Endothelial cell of umbilical vein (primary cell): ENCODE results near the gene PRPF19. TPM values are rescaled to one million over a fixed set of nuclear protein-coding genes. Genes with fewer than 3 reads are reported as not detected.

ENCODE experiments used
- BruUV-seq: library from RNA; stranded (reverse); fragments of 400-500 nt; replicated peaks from 2 replicates; lab custom pipeline; 2021; lab: Mats Ljungman, UMichigan
- CTCF ChIA-PET: fragments of 300-600, 350-600 bp; sonication (Branson Sonifier 250); formaldehyde crosslinking; loops from one replicate; lab custom pipeline; 2021; ENCODE audit warnings: antibody characterized with exemption, inconsistent platforms; lab: Charles Lee
- POLR2A ChIA-PET: fragments of 300-600, 350-600 bp; sonication (Branson Sonifier 250); formaldehyde crosslinking; loops from one replicate; lab custom pipeline; 2021; ENCODE audit warnings: antibody characterized with exemption, inconsistent platforms; lab: Charles Lee
- DNase-seq: peaks from one replicate; pipeline ENCODE4 v3.0.0-alpha.2; 2011; ENCODE audit warnings: low read depth, low spot score
- FAIRE-seq: peaks from 2 replicates; lab custom pipeline; 2011; peaks lifted over from hg19 to GRCh38; lab: Jason Lieb, UNC
- H2AFZ ChIP-seq: 2 replicates; pipeline ENCODE4 v1.6.0; 2012; ENCODE audit warnings: low read depth, low read length, control low read depth, inconsistent platforms
- H3K27ac ChIP-seq: 2 replicates; pipeline ENCODE4 v1.5.1; 2011; ENCODE audit warnings: low read depth, mild to moderate bottlenecking, control low read depth, low read length, moderate library complexity; ENCODE audit not compliant: insufficient read depth
- H3K27me3 ChIP-seq, 2 experiments: 2 replicates each; pipeline versions ENCODE4 v1.6.0 to v1.6.1; 2011; ENCODE audit warnings: low read length in 2 of 2, mixed read lengths in 1 of 2; ENCODE audit not compliant: control insufficient read depth in 2 of 2, insufficient read depth in 2 of 2
- H3K36me3 ChIP-seq, 2 experiments: 2 replicates in 1 of 2; 3 replicates in 1 of 2; pipeline ENCODE4 v1.5.1; 2011; ENCODE audit warnings: low read length in 2 of 2, mild to moderate bottlenecking in 1 of 2, moderate library complexity in 1 of 2; ENCODE audit not compliant: control insufficient read depth in 2 of 2, insufficient read depth in 2 of 2; ENCODE audit errors: extremely low read depth in 1 of 2
- H3K4me1 ChIP-seq: 3 replicates; pipeline ENCODE4 v1.5.1; 2011; ENCODE audit warnings: mild to moderate bottlenecking, low read length; ENCODE audit not compliant: control insufficient read depth, insufficient read depth; ENCODE audit errors: extremely low read depth
- H3K4me2 ChIP-seq: 2 replicates; pipeline ENCODE4 v1.6.1; 2011; ENCODE audit warnings: low read length, control low read depth, mixed read lengths; ENCODE audit not compliant: insufficient read depth
- H3K4me3 ChIP-seq, 3 experiments: fragments of 200-600 bp in 1 of 3; sonication (generic), shearing (Covaris generic) in 1 of 3; replicated peaks in 1 of 3; 2 replicates each; pipeline ENCODE4 v1.5.1; 2011 to 2016; ENCODE audit warnings: control low read depth in 3 of 3, low read length in 3 of 3, mild to moderate bottlenecking in 2 of 3, inconsistent platforms in 1 of 3, low read depth in 1 of 3, moderate library complexity in 1 of 3; ENCODE audit not compliant: insufficient read depth in 1 of 3
- H3K79me2 ChIP-seq: 2 replicates; pipeline ENCODE4 v1.6.0; 2012; ENCODE audit warnings: low read length, inconsistent platforms; ENCODE audit not compliant: control insufficient read depth, insufficient read depth
- H3K9ac ChIP-seq: replicated peaks from 2 replicates; pipeline ENCODE3; 2011; ENCODE audit warnings: low read length, control low read depth; ENCODE audit not compliant: insufficient read depth; ENCODE audit errors: extremely low read depth
- H3K9me1 ChIP-seq: replicated peaks from 3 replicates; pipeline ENCODE4 v1.6.0; 2011; ENCODE audit warnings: mild to moderate bottlenecking, low read length; ENCODE audit not compliant: control insufficient read depth, insufficient read depth; ENCODE audit errors: extremely low read depth
- H3K9me3 ChIP-seq: replicated peaks from 2 replicates; pipeline ENCODE4 v1.5.1; 2012; ENCODE audit warnings: low read length, inconsistent platforms; ENCODE audit not compliant: control insufficient read depth, insufficient read depth
- H4K20me1 ChIP-seq: replicated peaks from 2 replicates; pipeline ENCODE3; 2011; ENCODE audit warnings: mild to moderate bottlenecking, low read length; ENCODE audit not compliant: control insufficient read depth, insufficient read depth; ENCODE audit errors: extremely low read depth
- EZH2 ChIP-seq: IDR thresholded peaks from 2 replicates; pipeline ENCODE4 v1.6.1; 2012; ENCODE audit warnings: borderline replicate concordance, low read depth, mild to moderate bottlenecking, moderate library complexity, low read length, inconsistent platforms; ENCODE audit not compliant: severe bottlenecking
- FOS ChIP-seq: IDR thresholded peaks from 2 replicates; pipeline ENCODE4 v1.6.1; 2011; ENCODE audit warnings: mild to moderate bottlenecking, low read length, moderate library complexity, borderline replicate concordance; ENCODE audit not compliant: insufficient read depth
- GATA2 ChIP-seq: IDR thresholded peaks from 2 replicates; pipeline ENCODE4 v1.7.0; 2011; ENCODE audit warnings: low read depth, mild to moderate bottlenecking, moderate library complexity, mixed read lengths, low read length; ENCODE audit not compliant: insufficient read length, insufficient read depth
- JUN ChIP-seq: IDR thresholded peaks from 2 replicates; pipeline ENCODE4 v1.6.1; 2011; ENCODE audit warnings: borderline replicate concordance, low read depth; ENCODE audit not compliant: insufficient read length, insufficient read depth
- MYC ChIP-seq: IDR thresholded peaks from one replicate; pipeline ENCODE4 v1.6.1; 2011; ENCODE audit warnings: mild to moderate bottlenecking, low read depth, low read length
- POLR2A ChIP-seq: IDR thresholded peaks from 2 replicates; pipeline ENCODE4 v1.6.1; 2012; ENCODE audit warnings: low read depth, mild to moderate bottlenecking, control low read depth, low read length
- POLR2AphosphoS5 ChIP-seq: IDR thresholded peaks from 2 replicates; pipeline ENCODE4 v1.6.1; 2012; ENCODE audit warnings: low read depth, mild to moderate bottlenecking, control low read depth, low read length, moderate library complexity; ENCODE audit not compliant: insufficient read depth
- dilution Hi-C: fragments of 300-500 bp; cut with MboI; formaldehyde crosslinking; loops from one replicate; pipeline ENCODE4 v1.15.0; 2019; ENCODE audit warnings: low sequenced_read_pairs; ENCODE audit not compliant: extremely low pct_ligation_motif_present
- intact Hi-C: fragments of 100-400 bp; cut with micrococcal nuclease; formaldehyde crosslinking; loops from one replicate; pipeline ENCODE4 v1.10.0; 2022
- polyA plus RNA-seq, 4 experiments: library from polyadenylated mRNA; depleted of rRNA in 3 of 4; stranded (reverse) in 3 of 4; unstranded in 1 of 4; fragments of >200 nt; gene quantifications; 2 replicates each; pipeline versions ENCODE4 v1.2.1 to v1.2.3, GENCODE V29; 2011 to 2012; ENCODE audit warnings: missing spikeins in 1 of 4
- total RNA-seq: library from RNA; stranded (reverse); gene quantifications from 2 replicates; pipeline ENCODE4 v1.2.3, GENCODE V29; 2021
- TF ChIP-seq, protein P1 (sequence below), 2 donors: IDR thresholded peaks; 1 replicate in 1 of 2; 2 replicates in 1 of 2; pipeline ENCODE4 v1.5.1; 2011; ENCODE audit warnings: low read length in 2 of 2, mild to moderate bottlenecking in 2 of 2, moderate library complexity in 2 of 2, control low read depth in 1 of 2, inconsistent platforms in 1 of 2, low read depth in 1 of 2; ENCODE audit not compliant: insufficient read depth in 1 of 2; ENCODE audit errors: extremely low read depth in 1 of 2
- TF ChIP-seq, protein P2 (sequence below): IDR thresholded peaks from 2 replicates; pipeline ENCODE4 v1.6.1; 2011; ENCODE audit not compliant: insufficient read depth, insufficient read length

PRPF19 gene
- total and polyA plus RNA-seq, 2 donors (not counting 3 experiments of a cell fraction or from before 2014, with no cell fraction given) = 97.1 to 126 TPM

DNA sequence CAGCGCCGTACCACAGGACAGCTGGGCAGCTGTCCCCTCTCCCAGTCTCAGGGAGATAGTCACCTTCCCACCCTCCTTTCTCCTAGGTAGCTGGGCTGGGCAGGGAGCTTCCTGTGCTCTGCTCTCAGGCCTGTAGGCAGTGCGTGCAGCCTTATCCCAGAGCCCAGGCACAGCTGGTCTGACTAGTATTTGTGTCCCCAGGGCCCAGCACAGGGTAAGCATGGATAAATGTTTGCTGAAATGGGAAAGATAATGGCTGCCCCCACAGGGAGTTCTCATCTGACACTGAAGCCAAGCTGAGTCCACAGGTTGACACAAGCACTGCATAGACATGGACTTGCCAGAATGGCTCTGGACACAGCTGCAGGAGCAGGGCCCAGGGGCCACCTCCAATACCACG is 35.8 kb upstream of the PRPF19 start:
- no peak for DNase-seq
- Histone ChIP-seq H3K4me2 (no peak overlapping the region), H3K9me1 (no peaks in the 10 kb centered on the region), H2AFZ (no peak overlapping the region), H3K4me1 (peaks cover 3% of the 10 kb centered on the region), H3K27me3 (no peaks in the 10 kb centered on the region), H3K27ac (no peak overlapping the region), H3K36me3 (no peaks in the 10 kb centered on the region), H3K9me3 (no peaks in the 10 kb centered on the region), H4K20me1 (no peaks in the 10 kb centered on the region), H3K9ac (no peak overlapping the region), H3K4me3 (no peak overlapping the region), H3K79me2 (no peaks in the 10 kb centered on the region)
- no peak for FAIRE-seq
- POLR2A ChIA-PET = no interaction called here
- TF ChIP-seq FOS = no peak
- TF ChIP-seq EZH2 = no peak
- TF ChIP-seq POLR2A = no peak
- TF ChIP-seq JUN = no peak
- CTCF ChIA-PET = interaction anchor here (1.6 kb wide), 1 partner anchor 27 kb away, joined by 3 read pairs; no protein-coding TSS in a partner anchor
- no TSS peak for BruUV-seq
- intact Hi-C loops = no loop called here
- dilution Hi-C loops = no loop called here

DNA sequence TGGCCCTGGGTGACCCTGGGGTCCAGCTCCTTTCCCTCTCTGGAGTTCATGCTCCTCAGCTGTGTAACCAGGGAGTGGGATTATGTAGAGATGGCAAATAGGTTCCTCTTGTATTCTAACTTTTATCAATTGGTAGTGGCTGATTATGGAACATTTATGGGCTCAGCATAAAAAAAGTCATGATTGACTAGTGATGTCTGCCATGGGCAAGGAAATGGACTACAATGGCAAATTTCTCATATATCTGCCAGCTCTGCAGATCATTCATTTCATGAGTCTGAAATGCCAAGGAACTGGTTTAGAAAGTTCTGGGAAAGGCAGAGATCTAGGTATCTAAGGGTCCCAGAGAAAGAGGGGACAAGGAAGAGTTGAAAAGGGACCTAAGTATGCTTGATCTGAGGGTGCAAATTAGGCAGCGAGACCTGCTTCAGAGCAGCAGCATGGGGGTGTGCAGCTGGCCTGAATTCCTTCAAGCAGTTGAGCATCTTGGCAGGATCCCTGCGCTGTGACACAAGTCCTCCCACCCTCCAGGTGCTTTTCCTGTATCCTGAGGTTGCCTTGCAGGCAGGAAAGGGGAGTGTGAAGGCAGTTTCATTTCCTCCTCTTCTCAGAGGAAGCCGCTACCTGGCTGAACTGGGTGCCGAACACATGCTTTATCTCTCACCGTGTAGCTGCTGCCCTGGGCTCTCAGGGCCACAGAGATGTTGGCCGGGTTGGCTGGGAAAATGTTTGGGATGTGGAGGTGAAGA is 35.2 kb upstream of the PRPF19 start:
- DNase-seq (no peak), FAIRE-seq (no peak)
- Histone ChIP-seq H2AFZ (no peak overlapping the region), H3K27me3 (no peaks in the 10 kb centered on the region), H3K9me1 (no peaks in the 10 kb centered on the region), H3K79me2 (no peaks in the 10 kb centered on the region), H3K9me3 (no peaks in the 10 kb centered on the region), H4K20me1 (no peaks in the 10 kb centered on the region), H3K4me1 (peaks cover 8% of the 10 kb centered on the region), H3K4me2 (no peak overlapping the region), H3K4me3 (no peak overlapping the region), H3K9ac (no peak overlapping the region), H3K27ac (no peak overlapping the region), H3K36me3 (no peaks in the 10 kb centered on the region)
- BruUV-seq = no TSS peak
- ChIA-PET POLR2A (no interaction called here), CTCF (interaction anchor here (0.7 to 2.7 kb wide), 3 partner anchors 9 to 26 kb away, joined by 3 to 8 read pairs (median 3); no protein-coding TSS in a partner anchor)
- dilution Hi-C loops = no loop called here
- intact Hi-C loops = no loop called here
- no peak for TF ChIP-seq POLR2A
- TF ChIP-seq, protein P1, sequence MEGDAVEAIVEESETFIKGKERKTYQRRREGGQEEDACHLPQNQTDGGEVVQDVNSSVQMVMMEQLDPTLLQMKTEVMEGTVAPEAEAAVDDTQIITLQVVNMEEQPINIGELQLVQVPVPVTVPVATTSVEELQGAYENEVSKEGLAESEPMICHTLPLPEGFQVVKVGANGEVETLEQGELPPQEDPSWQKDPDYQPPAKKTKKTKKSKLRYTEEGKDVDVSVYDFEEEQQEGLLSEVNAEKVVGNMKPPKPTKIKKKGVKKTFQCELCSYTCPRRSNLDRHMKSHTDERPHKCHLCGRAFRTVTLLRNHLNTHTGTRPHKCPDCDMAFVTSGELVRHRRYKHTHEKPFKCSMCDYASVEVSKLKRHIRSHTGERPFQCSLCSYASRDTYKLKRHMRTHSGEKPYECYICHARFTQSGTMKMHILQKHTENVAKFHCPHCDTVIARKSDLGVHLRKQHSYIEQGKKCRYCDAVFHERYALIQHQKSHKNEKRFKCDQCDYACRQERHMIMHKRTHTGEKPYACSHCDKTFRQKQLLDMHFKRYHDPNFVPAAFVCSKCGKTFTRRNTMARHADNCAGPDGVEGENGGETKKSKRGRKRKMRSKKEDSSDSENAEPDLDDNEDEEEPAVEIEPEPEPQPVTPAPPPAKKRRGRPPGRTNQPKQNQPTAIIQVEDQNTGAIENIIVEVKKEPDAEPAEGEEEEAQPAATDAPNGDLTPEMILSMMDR (IDR thresholded peaks at IDR 0.05; ENCODE audit: extremely low read depth in 1 of 2, insufficient read depth in 1 of 2, low read depth in 1 of 2, low read length in 2 of 2) = no peak
- TF ChIP-seq FOS = no peak
- no peak for TF ChIP-seq JUN
- TF ChIP-seq, protein P2, sequence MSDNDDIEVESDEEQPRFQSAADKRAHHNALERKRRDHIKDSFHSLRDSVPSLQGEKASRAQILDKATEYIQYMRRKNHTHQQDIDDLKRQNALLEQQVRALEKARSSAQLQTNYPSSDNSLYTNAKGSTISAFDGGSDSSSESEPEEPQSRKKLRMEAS = no peak
- no peak for TF ChIP-seq GATA2
- no peak for TF ChIP-seq MYC
- TF ChIP-seq EZH2 = no peak
- no peak for TF ChIP-seq POLR2AphosphoS5
